ENCODE results near the gene SAMD5.

SAMD5 gene

GRCh38 chr6:147618927-147619326 lies 110.4 kb downstream of the SAMD5 start:
- DNase-seq (ENCODE audit: low spot score): no peak

All from SK-N-DZ (cell line).